Activated naive CD4-positive, alpha-beta T cell (primary cell): ENCODE results near the gene THBS4.

Source experiments
- DNase-seq, 4 experiments: peaks; one replicate each; lab custom pipeline; 2025; lab: John Stamatoyannopoulos, UW

The THBS4 gene

DNA sequence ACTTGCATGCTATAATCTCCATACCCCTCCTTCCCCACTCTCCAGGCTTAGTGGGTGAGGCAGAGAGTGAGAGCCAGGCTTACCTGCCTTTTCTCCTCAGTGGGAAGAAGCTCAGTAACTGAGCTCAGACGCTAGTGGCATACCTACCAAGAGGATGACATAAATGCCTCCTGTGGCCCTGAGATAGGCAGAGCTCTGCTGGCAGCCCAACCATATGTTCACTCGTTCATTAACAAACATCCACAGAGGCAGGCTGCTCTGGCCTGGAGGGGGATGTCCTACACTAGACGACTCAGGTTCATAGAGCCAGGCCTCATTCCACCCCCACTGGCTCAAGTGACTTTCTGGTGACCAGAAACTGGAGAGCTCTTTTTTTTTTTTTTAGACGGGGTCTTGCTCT is 81.3 kb downstream of the THBS4 start:
- DNase-seq = no peak

DNA sequence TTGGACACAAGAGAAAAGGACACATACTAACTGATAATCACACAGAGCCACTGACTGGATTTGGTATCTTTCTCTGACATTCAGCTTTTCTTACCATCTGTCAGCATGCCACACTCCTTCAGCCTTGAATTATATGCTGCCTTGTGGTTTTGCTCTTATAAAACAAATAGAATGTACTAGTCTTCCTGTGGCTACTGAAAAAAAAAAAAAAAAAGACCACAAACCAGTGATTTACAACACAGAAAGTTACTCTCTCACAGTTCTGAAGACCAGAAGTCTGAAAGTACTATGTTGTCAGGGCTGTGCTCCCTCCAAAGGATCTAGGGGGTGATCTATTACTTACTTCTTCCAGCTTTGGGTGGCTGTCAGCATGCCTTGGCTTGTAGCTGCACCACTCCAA is 82.3 kb downstream of the THBS4 start:
- DNase-seq = no peak

DNA sequence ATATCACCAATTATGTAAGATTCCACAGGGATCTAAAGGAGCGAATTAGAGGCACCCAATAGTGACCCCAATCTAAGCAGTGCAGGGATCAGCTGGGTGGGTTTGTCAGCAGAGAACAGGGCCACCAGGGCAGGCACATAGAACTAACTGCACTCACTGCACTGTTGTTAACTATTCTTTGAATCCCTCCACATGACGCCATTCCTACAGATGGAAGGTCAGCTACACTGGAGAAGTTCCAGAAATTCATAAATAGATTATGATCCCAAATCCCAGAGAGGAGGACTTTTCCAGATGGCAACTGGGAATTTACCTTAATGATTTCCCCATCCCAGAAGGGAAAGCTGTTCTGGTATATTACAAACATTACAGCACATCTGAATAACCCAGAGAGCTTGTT is 84.2 kb downstream of the THBS4 start:
- DNase-seq = no peak

DNA sequence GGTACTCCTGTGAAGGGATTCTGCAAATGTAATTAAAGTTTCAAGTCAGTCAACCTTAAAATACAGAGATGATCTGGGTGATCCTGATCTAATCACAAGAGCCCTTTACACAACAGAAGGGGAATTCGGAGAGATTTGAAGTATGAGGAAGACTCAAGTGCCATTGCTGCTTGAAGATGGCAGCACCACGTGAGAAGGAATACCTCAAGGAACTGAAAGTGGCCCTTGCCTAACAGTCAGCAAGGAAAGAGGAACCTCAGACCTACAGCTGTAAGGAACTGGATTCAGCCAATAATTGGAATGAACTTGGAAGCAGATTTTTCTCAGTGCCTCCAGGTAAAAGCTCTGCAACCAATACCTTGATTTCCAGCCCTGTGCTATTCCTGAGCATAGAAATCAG is 87.4 kb downstream of the THBS4 start:
- DNase-seq = no peak

DNA sequence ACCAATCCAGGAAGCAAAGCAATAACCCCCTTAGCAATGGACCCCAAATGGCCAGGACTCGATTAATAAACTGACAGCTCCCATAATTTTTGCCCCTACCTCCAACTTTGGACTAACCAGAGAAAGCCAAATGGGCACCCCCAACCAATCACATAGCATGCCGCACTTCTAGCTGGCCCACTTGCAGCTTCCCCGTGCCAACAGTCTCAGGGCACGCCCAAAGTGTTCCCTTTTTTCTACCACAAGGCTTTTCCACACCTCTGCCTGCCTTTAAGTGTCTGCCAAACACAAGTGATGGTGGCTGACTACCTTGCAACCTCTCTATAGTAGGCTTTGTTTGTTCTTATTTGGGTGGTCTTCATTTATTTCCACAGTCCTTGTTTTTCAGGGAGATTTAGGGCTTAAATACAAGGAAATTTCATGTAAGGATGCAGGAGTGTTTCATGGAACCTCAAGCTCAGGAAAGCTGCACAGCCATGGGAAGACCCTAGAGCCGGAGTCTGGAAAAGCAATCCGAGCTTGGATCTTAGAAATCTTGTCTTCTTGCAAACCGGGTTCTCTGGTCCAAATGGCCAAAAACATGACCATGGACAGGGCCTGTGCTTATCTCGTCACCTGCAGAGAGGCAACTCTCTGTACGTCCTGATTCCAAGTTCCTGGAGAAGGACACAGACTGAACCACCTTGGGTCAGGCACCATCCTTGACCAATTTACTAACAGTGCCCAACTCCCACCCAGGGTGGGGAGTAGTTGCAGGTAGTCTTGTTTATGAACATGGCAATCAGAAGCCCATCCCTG is 89.2 kb downstream of the THBS4 start:
- no peak for DNase-seq

DNA sequence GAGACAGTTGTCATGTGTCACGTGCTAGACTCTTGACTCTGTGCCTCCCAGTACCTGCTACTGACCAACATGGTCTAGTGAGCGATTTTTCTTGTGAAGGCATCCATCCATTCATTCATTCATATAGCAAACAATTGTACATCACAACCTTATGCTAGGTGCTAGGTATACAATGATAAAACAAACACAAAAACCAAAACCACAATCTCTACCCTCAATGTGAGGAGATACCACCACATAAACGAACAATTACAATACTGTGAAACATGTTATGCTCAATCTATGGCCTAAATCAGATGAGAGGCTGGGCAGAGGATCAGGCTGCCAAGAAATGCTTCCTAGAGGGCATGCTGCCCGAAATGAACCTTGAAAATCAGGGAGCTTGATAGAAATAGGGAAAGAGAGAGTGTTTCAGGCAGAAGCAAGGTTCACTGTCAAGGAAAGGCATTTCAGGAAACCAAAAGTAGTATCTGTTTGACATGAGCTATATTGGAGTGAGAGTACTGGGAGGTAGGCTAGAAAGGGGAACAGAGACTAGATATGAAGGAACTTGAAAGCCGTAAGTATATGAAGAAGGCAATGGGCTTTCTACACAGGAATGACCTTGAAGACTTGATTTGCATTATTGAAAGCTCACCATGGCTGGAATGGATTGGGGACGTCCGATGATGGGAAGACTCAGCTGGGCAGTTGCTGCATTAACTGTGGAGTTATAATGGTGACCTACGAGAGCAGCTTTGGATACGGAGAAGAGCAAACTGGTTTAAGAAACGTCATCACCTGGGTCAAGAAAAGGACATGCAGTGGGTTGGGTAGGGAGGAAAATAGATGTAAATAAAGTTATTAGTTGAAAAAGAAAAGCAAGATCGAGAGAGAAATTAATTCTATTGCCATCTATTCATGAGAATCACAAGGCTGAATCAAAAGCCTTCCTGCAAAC is 90.1 kb downstream of the THBS4 start:
- DNase-seq = no peak

DNA sequence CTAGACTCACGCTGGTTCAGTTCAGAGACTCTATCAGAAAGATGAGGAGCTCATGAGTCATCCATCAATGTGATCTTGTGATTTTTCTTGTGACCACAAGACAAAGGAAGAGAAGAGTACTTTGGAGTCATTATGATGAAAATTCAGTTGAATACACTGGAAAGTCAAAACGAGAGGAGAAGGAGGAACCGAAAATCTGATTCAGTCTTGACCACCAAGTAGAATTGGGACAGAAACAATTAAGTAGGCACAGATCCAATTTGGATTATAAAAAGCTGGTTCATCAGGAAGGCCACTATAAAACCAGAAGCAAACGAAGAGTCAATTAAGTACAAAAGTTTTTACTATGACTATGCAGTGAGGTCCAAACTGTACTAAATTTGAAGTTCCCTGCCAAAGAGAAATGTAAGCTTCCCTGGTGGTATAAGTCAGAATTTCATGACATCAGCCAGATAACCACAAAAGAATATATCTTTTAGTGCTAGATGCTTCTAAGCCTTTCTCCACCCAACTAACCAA is 90.9 kb downstream of the THBS4 start:
- DNase-seq = no peak

DNA sequence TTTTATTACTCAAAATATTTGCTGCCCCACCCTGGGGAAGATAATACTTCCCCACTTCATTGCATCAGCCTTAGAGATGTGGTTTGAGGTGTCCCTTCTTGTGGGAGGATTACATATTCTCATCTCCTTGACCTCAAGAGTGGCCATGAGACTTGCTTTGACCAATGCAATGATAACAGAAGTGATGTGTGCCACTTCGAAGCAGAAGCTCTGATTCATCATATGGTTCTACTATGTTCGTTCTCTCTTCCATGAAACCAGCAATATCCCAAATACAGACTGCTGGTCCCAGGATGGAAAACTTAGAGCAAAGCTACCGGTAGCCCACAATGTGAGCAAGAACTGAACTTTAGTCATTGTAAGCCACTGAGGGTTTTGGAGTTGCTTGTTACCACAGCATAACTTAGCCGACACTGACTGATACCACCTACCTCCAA is 92.0 kb downstream of the THBS4 start:
- no peak for DNase-seq

DNA sequence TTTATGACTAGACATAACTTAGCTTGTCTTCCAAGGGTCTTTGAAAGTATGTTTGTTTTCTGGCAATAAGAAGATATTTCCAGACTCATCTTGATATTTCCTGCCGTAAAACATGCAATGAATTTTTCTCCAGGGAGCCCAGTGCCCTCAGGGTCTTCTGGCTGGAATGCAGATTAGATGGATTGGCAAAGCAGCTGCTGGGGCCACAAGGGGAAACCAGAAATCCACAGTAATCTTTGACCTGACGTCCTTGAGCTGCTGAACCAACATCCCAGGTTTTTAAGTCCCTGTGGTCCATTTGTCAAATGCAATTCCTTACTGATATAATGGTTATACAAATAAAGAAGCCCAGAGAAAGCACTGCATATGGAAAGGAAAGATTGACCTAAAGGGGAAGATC is 93.0 kb downstream of the THBS4 start:
- DNase-seq = no peak

DNA sequence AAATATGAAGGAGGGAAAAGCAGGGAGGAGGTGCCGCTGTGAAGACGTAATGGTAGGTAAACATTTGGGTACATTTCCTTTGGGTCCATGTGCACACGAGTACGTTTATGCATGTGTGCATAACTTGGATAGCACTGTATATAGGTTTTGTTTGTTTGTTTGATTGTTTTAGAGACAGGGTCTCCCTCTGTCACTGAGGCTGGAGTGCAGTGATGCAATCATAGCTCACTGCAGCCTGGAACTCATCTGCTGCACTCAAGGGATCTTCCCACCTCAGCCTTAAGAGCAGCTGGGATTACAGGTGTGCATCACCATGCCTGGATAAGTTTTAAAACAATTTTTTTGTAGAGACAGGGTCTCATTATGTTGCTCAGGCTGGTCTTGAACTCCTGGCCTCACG is 94.0 kb downstream of the THBS4 start:
- no peak for DNase-seq
